Jurkat, Clone E6-1 (cell line): Measurements from ENCODE around the gene KRTAP12-3.
"Not testable (repeated sequence)": the region's sequence is repeated elsewhere in the genome, so short reads cannot be mapped to it uniquely, and the experiment has no call there.

ENCODE experiments used
- DNase-seq: peaks from one replicate; pipeline ENCODE4 v3.0.0-alpha.2; 2011; ENCODE audit warnings: low read depth, low spot score
- H3K4me3 ChIP-seq: 2 replicates; pipeline ENCODE4 v1.5.1; 2011; ENCODE audit warnings: mild to moderate bottlenecking, low read length, control low read depth, moderate library complexity

The KRTAP12-3 gene

DNA sequence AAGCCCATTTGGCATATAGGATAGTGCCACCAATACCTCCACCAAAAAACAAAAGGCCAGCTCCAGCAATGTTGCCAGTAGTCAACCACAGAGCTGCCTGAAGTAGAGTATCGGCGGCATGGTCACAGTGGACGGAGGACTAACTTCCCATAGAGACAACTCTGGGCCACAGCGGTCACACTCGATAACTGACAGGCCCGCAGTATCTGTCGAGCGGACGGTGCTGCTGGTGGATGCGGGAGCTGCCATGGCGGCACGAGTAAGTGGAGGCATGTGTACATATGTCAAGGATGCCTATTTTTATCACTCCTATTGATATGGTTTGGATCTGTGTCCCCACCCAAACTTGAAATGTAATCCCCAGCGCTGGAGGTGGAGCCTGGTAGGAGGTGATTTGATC, 20.1 kb downstream of the KRTAP12-3 start:
- DNase-seq: no peak
- H3K4me3 ChIP-seq: no peak overlapping the region

DNA sequence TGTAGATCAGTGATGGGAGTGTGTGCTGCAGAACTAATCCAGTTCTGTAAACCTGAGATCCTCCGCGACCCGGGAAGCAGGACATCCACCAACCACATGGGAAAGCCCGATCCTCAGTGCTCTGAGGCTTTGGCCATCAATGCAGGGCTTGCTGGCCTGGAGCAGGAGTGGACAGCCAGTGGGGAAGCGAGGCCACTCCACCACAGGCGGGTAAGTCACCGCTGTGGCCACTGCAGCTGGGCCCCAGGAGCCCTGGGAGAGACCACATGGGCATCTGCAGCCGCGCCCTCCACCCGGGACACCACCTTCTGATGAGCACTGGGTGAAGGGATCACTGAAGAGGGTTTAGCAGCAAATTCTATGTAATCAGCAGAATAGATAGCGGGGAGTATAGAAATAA, 23.4 kb downstream of the KRTAP12-3 start:
- H3K4me3 ChIP-seq: no peak overlapping the region
- no peak for DNase-seq

DNA sequence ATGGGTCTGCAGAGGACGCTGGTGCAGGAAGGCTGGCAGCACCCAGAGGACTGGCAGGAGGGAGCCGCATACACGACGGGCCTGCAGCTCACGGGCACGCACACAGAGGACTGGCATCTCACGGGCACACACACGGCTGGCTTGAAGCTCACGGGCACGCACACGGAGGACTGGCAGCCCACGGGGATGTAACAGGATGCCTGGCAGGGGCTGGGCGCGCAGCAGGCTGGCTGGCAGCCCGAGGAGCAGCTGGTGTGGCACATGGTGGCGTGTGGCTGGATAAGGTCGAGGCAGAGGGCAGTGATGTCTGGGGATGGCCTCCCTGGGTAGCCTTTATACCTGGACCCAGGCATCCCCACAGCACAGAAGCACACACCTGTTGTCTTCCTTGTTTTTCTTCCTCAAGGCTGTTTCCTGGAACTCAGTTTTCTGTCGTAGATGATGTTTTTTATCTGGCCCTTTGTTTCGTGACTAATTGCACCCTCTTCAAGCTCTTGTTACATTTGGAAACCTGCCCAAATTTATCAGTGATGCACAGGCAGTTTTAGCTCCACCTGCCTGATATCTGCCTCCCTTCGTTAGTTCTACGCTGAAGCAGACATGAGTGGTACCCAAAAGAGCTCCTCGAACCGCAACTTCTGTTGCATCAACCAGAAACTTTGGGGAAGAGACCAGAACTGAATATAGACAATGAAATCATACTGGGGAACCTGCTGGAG, 24.3 kb downstream of the KRTAP12-3 start, which contains the start of gene KRTAP12-1:
Gene KRTAP12-1 (minus strand): TSS at position 303 of the 719 bp plus-strand sequence. CDS start 40 bp downstream, at position 263.
- DNase-seq: no peak
- H3K4me3 ChIP-seq: no peak within 1 kb of the TSS

DNA sequence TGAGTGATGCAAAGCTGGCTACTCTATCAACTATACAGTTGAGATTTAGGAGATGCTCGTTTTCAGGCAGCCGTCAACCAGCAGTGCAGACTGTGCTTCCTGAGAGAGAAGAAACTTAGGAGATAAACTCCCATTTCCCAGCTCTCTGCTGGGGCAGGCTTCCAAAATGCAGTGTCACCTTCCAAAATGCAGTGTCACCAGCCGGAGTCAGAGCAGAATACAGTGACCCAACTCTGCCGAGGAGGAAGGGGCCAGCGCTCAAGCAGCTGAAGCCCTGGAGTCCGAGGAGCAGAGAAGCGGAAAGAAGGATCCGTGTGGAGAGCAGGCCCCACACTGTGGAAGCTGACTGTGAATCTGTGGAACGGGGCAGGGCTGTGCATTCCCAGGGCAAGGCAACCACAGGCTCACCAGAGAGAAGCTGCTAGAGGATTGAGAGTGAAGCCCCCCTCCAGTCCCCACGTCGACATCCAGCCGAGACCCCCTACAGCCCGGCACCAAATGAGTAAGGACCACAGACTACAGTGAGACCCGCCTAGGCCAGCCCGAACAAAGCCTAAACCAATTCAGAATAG, 24.9 kb downstream of the KRTAP12-3 start:
- H3K4me3 ChIP-seq: no peak overlapping the region
- no peak for DNase-seq

DNA sequence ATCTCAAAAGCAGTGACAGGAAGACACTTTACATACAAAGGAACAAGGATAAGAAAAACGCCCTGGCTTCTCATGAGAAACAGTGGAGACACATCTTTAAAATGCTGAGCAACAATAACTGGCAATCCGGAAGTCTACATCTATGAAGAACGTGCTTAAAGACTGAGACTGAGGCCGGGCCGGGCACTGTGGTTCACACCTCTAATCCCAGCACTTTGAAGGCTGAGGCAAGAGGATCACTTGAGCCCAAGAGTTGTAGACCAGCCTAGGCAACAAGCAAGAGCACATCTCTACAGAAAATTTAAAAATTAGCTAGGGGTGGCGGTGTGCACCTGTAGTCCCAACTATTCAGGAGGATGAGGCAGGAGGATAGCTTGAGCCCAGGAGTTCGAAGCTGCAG, 26.3 kb downstream of the KRTAP12-3 start:
- no peak overlapping the region for H3K4me3 ChIP-seq
- DNase-seq: no peak

DNA sequence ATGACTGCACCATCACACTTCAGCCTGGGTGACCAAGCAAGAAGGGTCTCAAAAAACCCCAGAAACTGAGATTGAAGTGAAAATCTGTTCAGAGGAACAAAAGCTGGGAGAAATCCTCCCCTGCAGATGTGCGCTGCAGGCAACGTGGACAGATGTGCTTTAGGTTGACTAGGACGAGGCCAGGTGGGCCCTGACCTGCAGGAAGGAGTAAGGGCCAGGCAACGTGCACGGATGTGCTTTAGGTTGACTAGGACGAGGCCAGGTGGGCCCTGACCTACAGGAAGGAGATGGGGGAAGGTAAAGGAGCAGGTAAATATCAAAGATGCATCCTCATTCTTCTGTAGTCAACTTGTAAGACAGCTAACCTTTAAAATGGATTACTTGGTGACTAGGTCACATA, 26.8 kb downstream of the KRTAP12-3 start:
- no peak overlapping the region for H3K4me3 ChIP-seq
- DNase-seq: no peak

DNA sequence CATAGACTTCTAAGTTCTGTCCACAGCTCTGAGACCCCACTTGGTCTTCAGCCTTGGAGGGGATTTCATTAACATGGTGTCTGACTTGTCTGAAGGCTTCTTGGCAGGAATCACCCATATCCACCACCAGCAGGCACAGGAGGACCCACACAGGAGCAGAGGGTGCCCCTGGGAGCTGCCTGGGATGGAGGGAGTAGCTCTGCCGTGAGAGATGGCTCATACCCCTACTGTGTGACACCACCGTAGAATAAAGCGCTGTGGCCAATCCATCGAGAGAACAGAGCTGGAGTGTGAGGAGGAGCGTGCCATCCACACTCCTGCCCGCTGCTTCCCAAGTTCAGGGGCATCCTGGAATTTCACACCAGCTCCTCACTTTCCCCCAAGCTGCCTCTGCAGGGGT, 27.3 kb downstream of the KRTAP12-3 start:
- DNase-seq, H3K4me3 ChIP-seq: not testable (repeated sequence)

DNA sequence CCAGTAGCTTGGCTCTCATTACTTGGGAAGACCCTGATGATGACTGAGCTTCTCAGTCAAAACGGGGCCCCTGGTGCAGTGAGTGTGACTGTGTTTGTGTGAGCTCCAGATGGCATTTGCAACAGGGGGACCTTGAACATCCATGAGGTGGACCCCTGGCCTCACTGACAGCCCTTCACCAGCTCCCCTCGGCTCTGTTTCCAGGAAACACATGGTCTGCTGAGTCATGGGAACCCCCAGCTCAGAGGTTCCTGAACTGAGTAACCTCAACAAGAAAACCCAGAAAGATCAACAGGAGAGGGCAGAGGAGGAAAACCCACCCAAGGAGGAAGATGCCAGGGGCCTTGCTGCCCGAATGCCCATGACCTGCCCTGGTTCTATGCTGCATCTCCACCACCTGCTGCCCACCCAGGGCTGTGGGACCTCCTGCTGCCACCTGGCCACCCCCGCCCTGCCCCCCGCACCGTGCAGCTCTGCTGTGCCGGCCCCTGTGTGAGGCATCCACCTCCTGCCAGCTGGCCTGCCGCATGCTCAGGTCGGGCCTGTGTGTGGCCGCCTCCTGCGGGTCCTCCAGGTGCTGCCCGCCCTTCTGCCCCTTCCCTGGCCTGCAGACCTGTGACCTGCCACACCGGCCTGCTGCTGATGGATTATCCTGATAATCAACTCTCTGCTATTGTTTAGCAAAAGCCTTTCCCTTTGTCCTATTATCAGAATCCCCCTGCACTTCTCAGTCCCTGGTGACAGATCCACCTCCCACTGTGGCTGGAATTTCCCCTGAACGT, 28.5 kb downstream of the KRTAP12-3 start:
- DNase-seq: no peak
- H3K4me3 ChIP-seq: no peak overlapping the region

DNA sequence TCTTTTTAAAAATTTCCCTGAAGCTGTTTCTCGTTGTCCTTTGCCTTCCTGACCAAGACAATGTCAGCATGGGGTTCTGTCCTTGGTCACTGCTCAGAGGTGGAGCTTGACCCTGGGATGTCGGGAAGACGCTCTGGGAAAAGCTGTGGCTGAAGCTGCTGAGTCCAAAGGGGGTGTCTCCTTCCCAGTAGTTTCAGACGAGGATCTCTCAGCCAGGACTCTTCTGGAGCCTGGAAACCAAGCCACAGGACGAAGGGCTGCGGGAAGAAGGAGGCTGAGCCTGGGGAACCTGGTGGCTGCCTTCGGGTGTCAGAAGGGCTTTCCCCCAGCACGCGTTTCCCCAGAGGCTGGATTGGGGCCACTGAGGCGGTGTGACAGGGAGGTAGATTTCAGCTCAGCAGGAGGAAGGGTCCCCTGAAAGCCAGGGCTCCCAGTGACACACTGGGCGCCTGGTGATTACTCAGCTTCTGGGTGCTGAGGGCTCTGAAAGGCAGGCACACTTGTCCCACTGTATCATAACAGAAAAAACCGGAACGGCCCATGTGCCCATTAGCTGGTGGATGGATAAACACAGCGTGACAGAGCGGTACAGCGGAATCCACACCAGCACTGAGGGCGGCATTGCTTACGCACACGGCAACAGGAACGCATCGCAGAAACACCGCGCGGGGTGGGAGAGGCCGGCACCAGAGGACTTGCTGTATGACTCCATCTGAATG, 29.3 kb downstream of the KRTAP12-3 start:
- H3K4me3 ChIP-seq: no peak overlapping the region
- DNase-seq: no peak

DNA sequence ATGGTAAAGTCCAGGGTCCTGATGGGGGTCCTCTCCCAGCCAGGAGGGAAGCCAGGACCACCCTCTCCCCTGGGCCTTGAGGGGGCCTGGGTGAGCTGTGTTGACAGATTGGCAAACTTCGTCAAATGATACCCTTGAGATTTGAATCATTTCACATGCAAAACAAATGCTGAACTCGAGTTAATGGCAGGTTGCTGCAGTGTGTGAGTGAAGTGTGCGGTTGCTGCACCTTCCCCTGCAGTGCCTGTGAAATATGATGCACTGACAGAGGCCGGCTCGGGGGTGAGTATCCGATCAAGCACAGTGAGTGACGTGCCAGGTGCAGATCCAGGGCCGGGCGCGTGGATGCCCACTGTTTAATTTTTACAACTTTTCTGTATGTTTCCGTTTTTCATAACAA, 29.9 kb downstream of the KRTAP12-3 start:
- H3K4me3 ChIP-seq: no peak overlapping the region
- DNase-seq: no peak

DNA sequence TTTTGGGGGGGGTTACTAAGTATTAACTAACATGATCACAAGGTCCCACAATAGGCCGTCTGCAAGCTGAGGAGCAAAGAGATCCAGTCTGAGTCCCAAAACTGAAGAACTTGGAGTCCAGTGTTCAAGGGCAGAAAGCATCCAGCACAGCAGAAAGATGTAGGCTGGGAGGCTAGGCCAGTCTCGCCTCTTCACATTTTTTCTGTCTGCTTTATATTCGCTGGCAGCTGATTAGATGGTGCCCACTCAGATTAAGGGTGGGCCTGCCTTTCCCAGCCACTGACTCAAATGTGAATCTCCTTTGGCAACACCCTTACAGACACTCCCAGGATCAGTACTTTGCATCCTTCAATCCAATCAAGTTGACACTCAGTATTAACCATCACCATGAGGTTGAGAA, 32.0 kb downstream of the KRTAP12-3 start:
- DNase-seq, H3K4me3 ChIP-seq: not testable (repeated sequence)

DNA sequence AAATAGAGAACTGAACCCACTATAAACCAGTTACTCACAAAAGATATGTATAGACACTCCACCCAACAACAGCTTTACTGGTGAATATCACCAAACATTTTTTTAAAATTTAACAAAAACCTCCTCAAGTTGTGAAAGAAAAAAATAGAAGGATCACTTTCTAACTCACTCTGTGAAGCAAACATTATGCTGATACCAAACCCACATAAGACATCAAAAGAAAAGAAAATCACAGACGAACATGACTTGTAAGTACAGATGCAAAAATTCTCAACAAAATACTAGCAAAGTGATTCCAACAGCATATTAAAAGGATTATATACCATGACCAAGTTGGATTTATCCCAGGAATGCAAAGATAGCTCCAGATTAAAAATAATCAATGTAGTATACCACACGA, 34.0 kb downstream of the KRTAP12-3 start:
- no peak for DNase-seq
- no peak overlapping the region for H3K4me3 ChIP-seq

DNA sequence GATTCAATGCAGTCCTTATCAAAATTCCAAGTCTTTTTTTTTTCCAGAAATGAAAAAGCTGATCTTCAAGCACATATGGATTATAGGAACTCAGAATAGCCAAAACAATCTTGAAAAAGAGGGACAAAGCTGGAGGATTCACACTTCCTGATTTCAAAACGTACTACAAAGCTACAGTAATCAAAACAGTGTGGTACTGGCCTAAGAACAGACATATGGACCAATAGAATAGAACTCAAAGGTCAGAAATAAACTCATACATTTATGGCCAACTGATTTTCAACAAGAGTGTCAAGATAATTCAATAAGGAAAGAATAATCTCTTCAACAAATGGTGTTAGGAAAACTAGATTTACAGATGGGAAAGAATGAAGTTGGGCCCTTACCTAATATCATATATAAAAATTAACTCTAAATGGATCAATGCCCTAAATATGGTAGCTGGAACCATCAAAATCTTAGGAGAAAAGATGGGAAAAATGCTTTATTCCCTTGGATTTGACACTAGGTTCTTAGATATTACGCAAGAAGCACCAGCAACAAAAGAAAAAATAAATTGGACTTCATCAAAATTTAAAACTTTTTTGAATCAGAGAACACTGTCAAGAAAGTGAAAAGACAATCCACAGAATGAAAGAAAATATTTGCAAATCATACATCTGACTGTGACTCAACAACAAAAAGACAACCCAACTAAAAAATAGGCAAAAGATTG, 35.2 kb downstream of the KRTAP12-3 start:
- no peak overlapping the region for H3K4me3 ChIP-seq
- DNase-seq: no peak

DNA sequence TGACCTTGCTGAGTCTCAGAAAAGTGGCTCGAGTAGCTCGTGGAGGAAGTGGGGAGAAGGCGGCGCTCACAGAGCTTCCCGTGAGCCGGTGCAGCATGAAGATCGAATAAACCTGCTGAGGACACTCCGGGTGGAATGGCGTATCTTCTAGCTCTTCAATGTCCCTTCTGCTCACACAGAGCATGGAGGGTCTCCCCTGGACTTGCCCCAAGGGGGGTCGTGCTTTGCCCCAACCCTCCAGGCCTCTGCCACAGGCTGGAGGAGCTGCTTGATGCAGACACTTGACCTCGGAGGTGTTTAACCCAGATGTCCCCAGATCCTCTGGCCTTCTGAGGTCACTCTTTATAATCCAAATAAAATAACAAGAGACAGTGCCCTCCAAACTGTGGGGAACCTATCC, 37.0 kb downstream of the KRTAP12-3 start:
- H3K4me3 ChIP-seq: no peak overlapping the region
- no peak for DNase-seq

DNA sequence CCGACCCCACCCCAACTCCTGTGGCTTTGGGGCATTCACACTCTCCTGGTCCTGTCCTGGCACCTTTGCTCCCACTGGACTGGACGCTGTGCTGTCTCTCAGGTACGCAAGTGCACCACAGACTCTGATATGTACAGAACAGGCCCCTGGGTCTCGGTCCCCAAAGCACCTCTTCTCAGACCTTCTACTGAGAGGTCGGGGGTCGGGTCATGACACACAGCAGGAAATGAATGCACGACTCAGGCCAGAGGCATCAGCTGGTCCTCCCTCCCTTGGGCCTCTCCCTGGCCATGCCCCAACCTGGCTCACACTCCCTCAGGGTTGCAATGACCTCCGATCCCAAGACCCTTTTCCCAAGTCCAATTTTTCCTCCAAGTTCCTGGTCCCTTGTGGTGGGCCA, 37.5 kb downstream of the KRTAP12-3 start:
- no peak overlapping the region for H3K4me3 ChIP-seq
- no peak for DNase-seq

DNA sequence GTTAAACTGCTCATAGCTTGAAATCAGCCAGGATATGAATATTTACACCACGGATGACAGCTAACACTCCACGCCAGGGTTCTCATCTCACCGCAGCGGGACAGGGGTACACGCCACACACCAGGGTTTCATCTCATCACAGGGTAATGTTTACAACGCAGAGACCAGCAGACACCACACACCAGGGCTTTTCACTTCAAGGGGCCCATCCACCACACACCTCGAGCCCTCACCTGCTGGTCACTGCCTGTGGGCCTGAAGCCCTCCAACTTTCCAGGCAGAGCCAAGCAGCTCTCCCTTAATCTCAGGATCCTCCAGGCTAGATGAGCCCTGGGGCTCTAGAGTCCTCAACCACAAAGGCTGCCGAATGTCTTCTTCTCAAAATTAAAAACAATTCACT, 37.9 kb downstream of the KRTAP12-3 start:
- H3K4me3 ChIP-seq: no peak overlapping the region
- DNase-seq: no peak

DNA sequence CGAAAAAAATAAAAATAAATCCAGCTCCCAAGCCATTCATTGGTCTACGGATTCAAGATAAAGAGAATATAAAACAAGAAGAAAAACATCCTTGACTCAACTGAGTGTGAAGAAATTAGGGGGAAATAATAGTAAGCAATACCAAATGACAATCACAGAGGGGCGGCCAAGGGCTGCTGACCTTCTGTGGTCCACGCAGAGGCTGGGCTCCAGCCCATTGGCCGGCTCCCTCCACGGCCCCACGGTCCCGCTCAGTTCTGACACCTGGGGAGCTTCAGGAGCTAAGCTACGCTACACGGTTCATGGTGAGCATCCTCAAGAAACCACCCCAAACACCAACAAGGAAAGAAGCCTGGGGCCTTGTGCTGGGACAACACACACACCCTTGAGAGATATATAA, 38.8 kb downstream of the KRTAP12-3 start:
- no peak for DNase-seq

DNA sequence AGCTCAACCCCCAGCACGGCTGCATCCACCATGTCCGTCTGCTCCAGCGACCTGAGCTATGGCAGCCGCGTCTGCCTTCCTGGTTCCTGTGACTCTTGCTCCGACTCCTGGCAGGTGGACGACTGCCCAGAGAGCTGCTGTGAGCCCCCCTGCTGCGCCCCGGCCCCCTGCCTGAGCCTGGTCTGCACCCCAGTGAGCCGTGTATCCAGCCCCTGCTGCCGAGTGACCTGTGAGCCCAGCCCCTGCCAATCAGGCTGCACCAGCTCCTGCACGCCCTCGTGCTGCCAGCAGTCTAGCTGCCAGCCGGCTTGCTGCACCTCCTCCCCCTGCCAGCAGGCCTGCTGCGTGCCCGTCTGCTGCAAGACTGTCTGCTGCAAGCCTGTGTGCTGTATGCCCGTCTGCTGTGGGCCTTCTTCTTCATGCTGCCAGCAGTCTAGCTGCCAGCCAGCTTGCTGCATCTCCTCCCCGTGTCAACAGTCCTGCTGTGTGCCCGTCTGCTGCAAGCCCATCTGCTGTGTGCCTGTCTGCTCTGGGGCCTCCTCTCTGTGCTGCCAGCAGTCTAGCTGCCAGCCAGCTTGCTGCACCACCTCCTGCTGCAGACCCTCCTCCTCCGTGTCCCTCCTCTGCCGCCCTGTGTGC, 39.6 kb downstream of the KRTAP12-3 start, which contains the start of gene KRTAP10-12:
Gene KRTAP10-12 (plus strand): TSS at position 1 of the 639 bp plus-strand sequence. CDS start 30 bp downstream, at position 31.
- not testable (repeated sequence) for DNase-seq, H3K4me3 ChIP-seq

More for the DNA sequence above, 38.8 kb downstream of the KRTAP12-3 start:
- no peak overlapping the region for H3K4me3 ChIP-seq
